IMR-90 (cell line): ENCODE measurements around the gene ACTL9. TPM values are rescaled to one million over a fixed set of nuclear protein-coding genes. Genes with fewer than 3 reads are reported as not detected.
"Not testable (repeated sequence)": the region's sequence is repeated elsewhere in the genome, so short reads cannot be mapped to it uniquely, and the experiment has no call there.

Experiments
- ATAC-seq: fragments of 200-7000 bp; cut with Tn5 transposase; 2 replicates; pipeline ENCODE4 v1.9.1; 2020; ENCODE audit warnings: low read depth, mild to moderate bottlenecking, moderate library complexity
- BruUV-seq: library from RNA; stranded (reverse); fragments of 400-500 nt; replicated peaks from 2 replicates; lab custom pipeline; 2021; lab: Mats Ljungman, UMichigan
- CTCF ChIA-PET: fragments of 300-600 bp; formaldehyde crosslinking; extraction: SDS; loops from one replicate; lab custom pipeline; 2021; ENCODE audit warnings: antibody characterized with exemption; lab: Yijun Ruan, JAX
- POLR2A ChIA-PET: fragments of 300-600 bp; sonication (Branson Sonifier 250); formaldehyde crosslinking; loops from one replicate; lab custom pipeline; 2022; ENCODE audit warnings: antibody characterized with exemption; ENCODE audit not compliant: unreplicated experiment; lab: Charles Lee
- DNase-seq: peaks from one replicate; pipeline ENCODE4 v3.0.0; 2013
- H2AFZ ChIP-seq: replicated peaks from 2 replicates; pipeline ENCODE3; 2013; ENCODE audit warnings: low read length, mild to moderate bottlenecking; ENCODE audit not compliant: poor library complexity
- H2AK5ac ChIP-seq: 2 replicates; pipeline ENCODE4 v1.6.1; 2013; ENCODE audit warnings: low read depth, low read length, inconsistent platforms
- H2AK9ac ChIP-seq: replicated peaks from 2 replicates; pipeline ENCODE3; 2013; ENCODE audit warnings: mild to moderate bottlenecking, low read depth, low read length, moderate library complexity; ENCODE audit not compliant: poor library complexity
- H2BK120ac ChIP-seq: 2 replicates; pipeline ENCODE4 v1.6.1; 2013; ENCODE audit warnings: low read depth, low read length, inconsistent platforms
- H2BK15ac ChIP-seq: 3 replicates; pipeline ENCODE4 v1.6.1; 2013; ENCODE audit warnings: low read depth, low read length, inconsistent platforms
- H2BK20ac ChIP-seq: 2 replicates; pipeline ENCODE4 v1.6.1; 2013; ENCODE audit warnings: low read depth, mild to moderate bottlenecking, inconsistent platforms, low read length, moderate library complexity
- H2BK5ac ChIP-seq: 2 replicates; pipeline ENCODE4 v1.6.1; 2013; ENCODE audit warnings: mild to moderate bottlenecking, low read depth, low read length, inconsistent platforms; ENCODE audit not compliant: poor library complexity, severe bottlenecking
- H3K14ac ChIP-seq: replicated peaks from 2 replicates; pipeline ENCODE4 v1.6.1; 2013; ENCODE audit warnings: low read depth, low read length, inconsistent platforms
- H3K18ac ChIP-seq: 2 replicates; pipeline ENCODE4 v1.6.1; 2013; ENCODE audit warnings: low read depth, low read length, control low read depth
- H3K23ac ChIP-seq: 2 replicates; pipeline ENCODE4 v1.6.1; 2013; ENCODE audit warnings: low read depth, low read length, inconsistent platforms
- H3K27ac ChIP-seq: 2 replicates; pipeline ENCODE4 v1.5.1; 2013; ENCODE audit warnings: mild to moderate bottlenecking, control low read depth, low read length; ENCODE audit not compliant: insufficient read depth
- H3K27me3 ChIP-seq: 2 replicates; pipeline ENCODE4 v1.6.1; 2013; ENCODE audit warnings: low read length; ENCODE audit not compliant: control insufficient read depth, insufficient read depth
- H3K36me3 ChIP-seq: 2 replicates; pipeline ENCODE4 v1.6.1; 2013; ENCODE audit warnings: low read length, mixed read lengths; ENCODE audit not compliant: control insufficient read depth, insufficient read depth
- H3K4ac ChIP-seq: 2 replicates; pipeline ENCODE4 v1.6.1; 2013; ENCODE audit warnings: low read depth, low read length, inconsistent platforms
- H3K4me1 ChIP-seq: 2 replicates; pipeline ENCODE4 v1.6.1; 2013; ENCODE audit warnings: low read length, mixed read lengths; ENCODE audit not compliant: control insufficient read depth, insufficient read depth
- H3K4me2 ChIP-seq: 2 replicates; pipeline ENCODE4 v1.6.1; 2013; ENCODE audit warnings: low read depth, mild to moderate bottlenecking, control low read depth, low read length, moderate library complexity
- H3K4me3 ChIP-seq: 2 replicates; pipeline ENCODE4 v1.5.1; 2013; ENCODE audit warnings: low read depth, mild to moderate bottlenecking, control low read depth, low read length, moderate library complexity; ENCODE audit not compliant: insufficient read depth
- H3K56ac ChIP-seq: 2 replicates; pipeline ENCODE4 v1.6.1; 2013; ENCODE audit warnings: low read length, inconsistent platforms; ENCODE audit not compliant: insufficient read depth; ENCODE audit errors: extremely low read depth
- H3K79me1 ChIP-seq, 2 experiments: 2 replicates each; pipeline ENCODE4 v1.6.1; 2013; ENCODE audit warnings: low read length in 2 of 2, inconsistent platforms in 1 of 2, low read depth in 1 of 2
- H3K9ac ChIP-seq: 2 replicates; pipeline ENCODE4 v1.6.1; 2013; ENCODE audit warnings: low read depth, low read length, control low read depth
- H3K9me1 ChIP-seq: 2 replicates; pipeline ENCODE4 v1.6.1; 2013; ENCODE audit warnings: low read length, inconsistent platforms; ENCODE audit not compliant: insufficient read depth
- H3K9me3 ChIP-seq: 2 replicates; pipeline ENCODE4 v1.6.1; 2013; ENCODE audit warnings: low read length; ENCODE audit not compliant: control insufficient read depth, insufficient read depth
- H4K20me1 ChIP-seq: 2 replicates; pipeline ENCODE4 v1.6.1; 2013; ENCODE audit warnings: low read length, inconsistent platforms; ENCODE audit not compliant: insufficient read depth
- H4K5ac ChIP-seq: 2 replicates; pipeline ENCODE4 v1.6.1; 2013; ENCODE audit warnings: mild to moderate bottlenecking, low read depth, low read length, control low read depth
- H4K8ac ChIP-seq, 2 experiments: 2 replicates each; pipeline ENCODE4 v1.6.1; 2013; ENCODE audit warnings: low read depth in 2 of 2, low read length in 2 of 2, control low read depth in 1 of 2, inconsistent platforms in 1 of 2
- H4K91ac ChIP-seq: 2 replicates; pipeline ENCODE4 v1.6.1; 2013; ENCODE audit warnings: low read depth, low read length, inconsistent platforms; ENCODE audit not compliant: insufficient read depth
- WGBS, 2 experiments: methylation state at CpG; one replicate each; pipeline versions ENCODE4 v1.1.5 to v1.1.7; 2013; ENCODE audit warnings: missing lambda C conversion rate in 2 of 2; ENCODE audit not compliant: insufficient read length in 1 of 2; ENCODE audit errors: extremely low coverage in 2 of 2; 5-methylcytosine and 5-hydroxymethylcytosine counted together
- dilution Hi-C: fragments of 300-500 bp; cut with HindIII; formaldehyde crosslinking; loops from one replicate; pipeline ENCODE4 v1.14.3; 2018; ENCODE audit warnings: low sequenced_read_pairs; ENCODE audit not compliant: unreplicated experiment
- in situ Hi-C: fragments of 300-500 bp; cut with MboI; formaldehyde crosslinking; loops from 3 replicates; pipeline ENCODE4 v1.14.3; 2019; ENCODE audit warnings: low sequenced_read_pairs, inconsistent platforms, mixed read lengths
- intact Hi-C: fragments of 100-400 bp; cut with micrococcal nuclease; formaldehyde crosslinking; loops from 2 replicates; pipeline ENCODE4 v1.10.0; 2022
- polyA plus RNA-seq, 3 experiments: library from polyadenylated mRNA; depleted of rRNA; stranded (reverse); fragments of >200 nt; gene quantifications; 2 replicates each; pipeline ENCODE4 v1.2.3, GENCODE V29; 2012; ENCODE audit warnings: low replicate concordance in 1 of 3
- total RNA-seq: library from RNA; depleted of rRNA; stranded (reverse); fragments of >200 nt; gene quantifications from 2 replicates; pipeline ENCODE4 v1.2.3, GENCODE V29; 2012

Gene ACTL9
- total and polyA plus RNA-seq, 2 of the 4 experiments (the other 2 are of a cell fraction), result not detected

DNA sequence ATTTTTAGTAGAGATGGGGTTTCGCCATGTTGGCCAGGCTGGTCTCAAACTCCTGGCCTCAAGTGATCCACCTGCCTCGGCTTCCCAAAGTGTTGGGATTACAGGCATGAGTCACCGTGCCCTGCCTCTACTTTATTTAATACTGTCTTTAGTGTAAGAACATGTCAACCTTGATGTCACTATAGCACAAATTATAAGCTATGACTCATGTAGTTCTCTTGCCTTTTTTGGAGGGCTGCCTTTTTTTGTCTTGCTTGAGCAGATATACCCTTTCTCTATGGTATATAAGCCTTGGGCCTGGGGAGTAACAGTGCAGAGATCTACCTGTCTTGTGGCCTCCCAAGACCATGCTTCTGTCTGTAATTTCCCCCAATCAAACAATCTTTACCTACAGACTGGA lies 6.7 kb upstream of the ACTL9 start:
- H4K20me1 ChIP-seq, H4K5ac ChIP-seq, H4K8ac ChIP-seq, H3K14ac ChIP-seq, H3K4me1 ChIP-seq, H2AK5ac ChIP-seq, in situ Hi-C loops, H3K4me3 ChIP-seq, H3K9me3 ChIP-seq, H3K56ac ChIP-seq, intact Hi-C loops, dilution Hi-C loops, H3K4me2 ChIP-seq, H3K27ac ChIP-seq, H3K9ac ChIP-seq, H3K27me3 ChIP-seq, H2BK120ac ChIP-seq, BruUV-seq, H3K9me1 ChIP-seq, H2BK15ac ChIP-seq, ATAC-seq, H3K36me3 ChIP-seq, H2AK9ac ChIP-seq, POLR2A ChIA-PET, CTCF ChIA-PET, H3K23ac ChIP-seq, H3K4ac ChIP-seq, H3K18ac ChIP-seq, DNase-seq, H2BK5ac ChIP-seq, H2AFZ ChIP-seq, H3K79me1 ChIP-seq, H4K91ac ChIP-seq, H2BK20ac ChIP-seq: not testable (repeated sequence)
- no CpG with 5 or more reads among the region's 3 CpGs for WGBS, 2 experiments
